Effector memory CD8-positive, alpha-beta T cell (primary cell): ENCODE results near the gene MYOM3.
A peak's percentile ranks its signal among the peaks of the same experiment; 100 is the strongest.

Experiments
- ATAC-seq: fragments of 150-1000 bp; cut with Tn5 transposase; replicated peaks from 2 replicates; pipeline ENCODE4 v1.10.0; 2021; ENCODE audit warnings: mild to moderate bottlenecking, moderate library complexity
- DNase-seq, 3 experiments: peaks; one replicate each; pipeline ENCODE4 v3.0.0; 2021
- H3K27ac Mint-ChIP-seq, 2 donors: one replicate each; pipeline ENCODE4 v1.8.0; 2022; ENCODE audit warnings: mild to moderate bottlenecking in 2 of 2, mixed read lengths in 2 of 2, moderate library complexity in 2 of 2
- H3K27me3 Mint-ChIP-seq, 2 donors: one replicate each; pipeline ENCODE4 v1.8.0; 2022; ENCODE audit warnings: mixed read lengths in 2 of 2
- H3K36me3 Mint-ChIP-seq: one replicate; pipeline ENCODE4 v1.8.0; 2022; ENCODE audit warnings: mild to moderate bottlenecking, moderate library complexity, mixed read lengths; ENCODE audit not compliant: insufficient read depth
- H3K4me1 Mint-ChIP-seq, 2 donors: one replicate each; pipeline ENCODE4 v1.8.0; 2022; ENCODE audit warnings: low read depth in 2 of 2, mixed read lengths in 2 of 2
- H3K4me3 Mint-ChIP-seq, 2 donors: one replicate each; pipeline ENCODE4 v1.8.0; 2022; ENCODE audit warnings: mild to moderate bottlenecking in 2 of 2, mixed read lengths in 2 of 2, moderate library complexity in 2 of 2
- H3K9me3 Mint-ChIP-seq, 2 donors: one replicate each; pipeline ENCODE4 v1.8.0; 2022; ENCODE audit warnings: mixed read lengths in 2 of 2

Gene MYOM3

GRCh38 chr1:24075946-24076345 lies 36.0 kb downstream of the MYOM3 start:
- ATAC-seq (no peak), DNase-seq (no peak)
- Mint-ChIP-seq H3K4me1 (peaks cover 0 to 1% of the 10 kb centered on the region in 2 donors), H3K27ac (no peak overlapping the region), H3K27me3 (peaks cover 0 to 11% of the 10 kb centered on the region in 2 donors), H3K9me3 (no peaks in the 10 kb centered on the region), H3K4me3 (no peak overlapping the region), H3K36me3 (no peaks in the 10 kb centered on the region)

DNA sequence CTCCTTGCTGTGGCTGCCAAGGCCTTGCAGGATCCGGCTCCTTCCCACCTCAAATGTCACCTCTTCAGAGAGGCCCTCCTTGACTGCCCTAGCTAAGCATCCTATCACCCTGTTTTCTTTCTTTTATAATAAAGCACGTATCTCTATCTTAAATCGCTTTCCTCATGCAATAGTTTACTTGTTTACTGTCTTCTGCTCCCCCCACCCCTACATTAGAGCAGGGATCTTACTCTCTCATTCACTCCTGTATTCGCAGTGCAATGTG lies 36.4 kb downstream of the MYOM3 start:
- DNase-seq, result no peak
- Mint-ChIP-seq H3K4me1 (peaks cover 0 to 3% of the 10 kb centered on the region in 2 donors), H3K27ac (no peak overlapping the region), H3K4me3 (no peak overlapping the region), H3K36me3 (no peaks in the 10 kb centered on the region), H3K27me3 (peaks cover 0 to 6% of the 10 kb centered on the region in 2 donors), H3K9me3 (no peaks in the 10 kb centered on the region)
- no peak for ATAC-seq

GRCh38 chr1:24074817-24075589 lies 36.9 kb downstream of the MYOM3 start:
- DNase-seq (no peak), ATAC-seq (no peak)
- H3K4me1 Mint-ChIP-seq, result peaks cover 0 to 3% of the 10 kb centered on the region in 2 donors
- peaks cover 0 to 6% of the 10 kb centered on the region in 2 donors for H3K27me3 Mint-ChIP-seq
- H3K27ac Mint-ChIP-seq, result no peak overlapping the region
- H3K36me3 Mint-ChIP-seq, result no peaks in the 10 kb centered on the region
- H3K9me3 Mint-ChIP-seq, result no peaks in the 10 kb centered on the region
- no peak overlapping the region for H3K4me3 Mint-ChIP-seq

DNA sequence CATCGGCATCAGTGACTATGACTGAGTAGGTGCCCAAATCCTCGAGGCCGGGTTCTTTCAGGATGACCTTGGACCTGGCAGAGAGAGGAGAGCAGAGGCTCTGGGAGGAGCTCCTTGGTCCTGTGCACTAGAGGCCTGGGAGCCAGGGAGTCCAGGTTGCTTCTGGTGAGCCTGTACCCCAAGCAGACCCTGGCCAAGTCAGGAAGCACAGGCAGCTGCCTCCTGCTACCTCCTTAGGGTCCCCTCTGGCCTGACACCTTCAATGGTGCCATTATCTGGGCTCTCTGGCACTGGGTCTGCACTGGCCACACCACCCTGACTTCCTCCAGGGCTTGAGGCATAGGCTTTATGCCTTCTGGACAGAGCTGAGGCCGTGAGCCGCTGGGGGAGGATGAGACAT lies 37.7 kb downstream of the MYOM3 start:
- H3K36me3 Mint-ChIP-seq, result no peaks in the 10 kb centered on the region
- DNase-seq (no peak), ATAC-seq (no peak)
- no peak overlapping the region for H3K4me3 Mint-ChIP-seq
- H3K4me1 Mint-ChIP-seq, result peaks cover 0 to 3% of the 10 kb centered on the region in 2 donors
- H3K9me3 Mint-ChIP-seq, result no peaks in the 10 kb centered on the region
- H3K27me3 Mint-ChIP-seq, result peaks cover 0 to 9% of the 10 kb centered on the region in 2 donors
- no peak overlapping the region for H3K27ac Mint-ChIP-seq

- DNase-seq, result no peak
- Mint-ChIP-seq H3K36me3 (no peaks in the 10 kb centered on the region), H3K9me3 (no peaks in the 10 kb centered on the region), H3K4me1 (peaks cover 0 to 3% of the 10 kb centered on the region in 2 donors), H3K4me3 (no peak overlapping the region), H3K27ac (no peak overlapping the region), H3K27me3 (peaks cover 6 to 21% of the 10 kb centered on the region in 2 donors)
- no peak for ATAC-seq
These were observed 40.0 kb downstream of the MYOM3 start for GRCh38 chr1:24071941-24072340.

GRCh38 chr1:24070821-24071393 lies 41.0 kb downstream of the MYOM3 start:
- peak; percentile 60 to 77 (median 67) for DNase-seq
- H3K27me3 Mint-ChIP-seq, result peaks cover 6 to 21% of the 10 kb centered on the region in 2 donors
- peak; percentile 78 for ATAC-seq
- H3K4me1 Mint-ChIP-seq, result peaks cover 0 to 3% of the 10 kb centered on the region in 2 donors
- H3K36me3 Mint-ChIP-seq, result no peaks in the 10 kb centered on the region
- H3K4me3 Mint-ChIP-seq, result no peak overlapping the region
- no peak overlapping the region for H3K27ac Mint-ChIP-seq
- no peaks in the 10 kb centered on the region for H3K9me3 Mint-ChIP-seq

GRCh38 chr1:24069817-24070216 lies 42.1 kb downstream of the MYOM3 start:
- Mint-ChIP-seq H3K27ac (no peak overlapping the region), H3K9me3 (no peaks in the 10 kb centered on the region), H3K4me3 (no peak overlapping the region), H3K36me3 (no peaks in the 10 kb centered on the region), H3K27me3 (peaks cover 6 to 21% of the 10 kb centered on the region in 2 donors), H3K4me1 (peaks cover 0 to 3% of the 10 kb centered on the region in 2 donors)
- no peak for ATAC-seq
- DNase-seq, result no peak

GRCh38 chr1:24067978-24068377 lies 44.0 kb downstream of the MYOM3 start:
- no peak for ATAC-seq
- H3K27me3 Mint-ChIP-seq, result peaks cover 14 to 31% of the 10 kb centered on the region in 2 donors
- peaks cover 0 to under 1% of the 10 kb centered on the region in 2 donors for H3K9me3 Mint-ChIP-seq
- no peak overlapping the region for H3K27ac Mint-ChIP-seq
- H3K4me3 Mint-ChIP-seq, result no peak overlapping the region
- no peak for DNase-seq
- H3K4me1 Mint-ChIP-seq, result peaks cover 0 to 3% of the 10 kb centered on the region in 2 donors
- H3K36me3 Mint-ChIP-seq, result no peaks in the 10 kb centered on the region

DNA sequence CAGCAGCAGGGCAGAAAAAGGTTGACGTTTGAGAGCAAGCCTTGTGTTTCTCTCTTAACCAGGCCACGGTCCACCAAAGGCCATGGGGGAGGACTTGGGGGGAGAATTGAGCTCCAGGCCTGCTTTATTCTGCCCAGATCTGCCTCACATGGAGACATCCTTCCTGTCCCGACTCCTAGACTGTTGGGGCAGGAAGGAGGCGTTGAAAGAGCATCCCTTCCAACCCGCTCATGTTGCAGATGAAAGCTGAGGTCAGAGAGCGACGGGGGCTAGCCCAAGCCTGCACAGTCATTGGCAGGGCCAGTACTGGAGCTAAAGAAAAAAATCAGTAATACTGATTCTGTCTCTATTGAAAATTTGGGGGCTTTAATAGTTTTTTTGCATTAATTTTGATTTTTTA lies 46.6 kb downstream of the MYOM3 start:
- Mint-ChIP-seq H3K4me1 (peaks cover 0 to 2% of the 10 kb centered on the region in 2 donors), H3K27ac (no peak overlapping the region), H3K27me3 (peaks cover 30 to 48% of the 10 kb centered on the region in 2 donors), H3K36me3 (no peaks in the 10 kb centered on the region), H3K9me3 (peaks cover 0 to 11% of the 10 kb centered on the region in 2 donors), H3K4me3 (no peak overlapping the region)
- DNase-seq (no peak), ATAC-seq (no peak)

GRCh38 chr1:24062221-24062620 lies 49.7 kb downstream of the MYOM3 start:
- peaks cover 29 to 40% of the 10 kb centered on the region in 2 donors for H3K27me3 Mint-ChIP-seq
- H3K9me3 Mint-ChIP-seq, result peaks cover 0 to 11% of the 10 kb centered on the region in 2 donors
- no peaks in the 10 kb centered on the region for H3K36me3 Mint-ChIP-seq
- H3K27ac Mint-ChIP-seq, result no peak overlapping the region
- no peak for ATAC-seq
- no peak for DNase-seq
- peaks cover 0 to 2% of the 10 kb centered on the region in 2 donors for H3K4me1 Mint-ChIP-seq
- H3K4me3 Mint-ChIP-seq, result no peak overlapping the region

DNA sequence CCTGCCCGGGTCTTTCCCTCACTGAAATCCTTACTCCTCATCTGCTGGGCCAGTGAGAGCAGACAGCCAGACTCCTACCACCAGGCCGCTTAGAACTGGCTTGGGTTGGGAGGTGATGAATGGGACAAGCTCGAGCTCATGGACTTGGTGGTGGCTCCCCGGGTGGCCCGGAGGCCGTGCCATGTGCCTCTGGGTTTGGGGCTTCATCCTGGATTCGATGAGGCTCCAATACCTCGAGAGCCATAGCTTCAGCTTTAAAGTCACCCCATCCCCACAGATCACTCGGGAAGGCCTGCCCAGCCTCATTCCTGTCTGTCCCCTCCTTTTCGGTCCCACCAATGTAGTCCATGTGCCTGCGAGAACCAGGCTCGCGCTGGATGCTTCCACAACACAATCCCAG lies 51.5 kb downstream of the MYOM3 start:
- no peak for ATAC-seq
- Mint-ChIP-seq H3K36me3 (peaks cover under 1% of the 10 kb centered on the region), H3K27ac (no peak overlapping the region), H3K27me3 (peaks cover 27 to 45% of the 10 kb centered on the region in 2 donors), H3K4me1 (peaks cover 0 to 2% of the 10 kb centered on the region in 2 donors), H3K9me3 (peaks cover 0 to 11% of the 10 kb centered on the region in 2 donors), H3K4me3 (no peak overlapping the region)
- DNase-seq, result no peak

DNA sequence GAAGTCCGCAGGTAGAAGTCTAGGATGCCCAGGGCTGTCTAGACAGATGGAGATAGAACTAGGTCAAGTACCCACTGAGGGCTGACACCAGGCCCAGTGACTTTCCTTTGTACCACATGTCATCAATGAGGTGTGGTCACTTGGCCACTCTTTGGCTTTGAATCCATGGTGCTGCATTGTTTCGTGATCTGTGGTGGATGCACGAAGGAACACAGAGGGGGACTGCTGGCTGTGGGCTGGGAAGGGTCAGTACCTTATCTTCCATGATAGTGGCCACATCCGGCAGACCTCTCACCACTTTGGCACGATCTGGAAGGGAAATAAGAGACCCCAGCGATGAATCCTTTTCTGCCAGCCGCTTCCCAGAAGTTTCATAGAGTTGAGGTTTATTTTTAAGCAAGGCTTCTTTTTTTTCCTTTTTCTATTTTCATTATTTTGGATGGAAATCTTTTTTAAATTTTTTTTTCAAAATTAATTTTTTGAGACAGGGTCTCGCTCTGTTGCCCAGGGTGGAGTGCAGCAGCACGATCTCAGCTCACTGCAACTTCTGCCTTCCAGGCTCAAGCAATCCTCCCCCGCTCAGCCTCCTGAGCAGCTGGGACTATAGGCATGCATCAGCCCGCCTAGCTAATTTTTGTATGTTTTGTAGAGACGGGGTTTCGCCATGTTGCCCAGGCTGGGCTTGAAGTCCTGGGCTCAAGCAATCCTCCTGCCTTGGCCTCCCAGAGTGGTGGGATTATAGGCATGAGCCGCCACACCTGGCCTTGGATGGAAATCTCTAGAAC lies 53.1 kb downstream of the MYOM3 start:
- Mint-ChIP-seq H3K4me3 (no peak overlapping the region), H3K9me3 (peaks cover 0 to 11% of the 10 kb centered on the region in 2 donors), H3K4me1 (peaks cover 0 to 2% of the 10 kb centered on the region in 2 donors), H3K27ac (no peak overlapping the region), H3K36me3 (peaks cover 3% of the 10 kb centered on the region), H3K27me3 (peaks cover 25 to 44% of the 10 kb centered on the region in 2 donors)
- DNase-seq (no peak), ATAC-seq (no peak)

- no peak for DNase-seq
- Mint-ChIP-seq H3K27ac (no peak overlapping the region), H3K36me3 (peaks cover 3% of the 10 kb centered on the region), H3K4me1 (peaks cover 0 to 2% of the 10 kb centered on the region in 2 donors), H3K9me3 (peaks cover 0 to 3% of the 10 kb centered on the region in 2 donors), H3K4me3 (no peak overlapping the region), H3K27me3 (peaks cover 12 to 27% of the 10 kb centered on the region in 2 donors)
- ATAC-seq, result no peak
These were observed 54.8 kb downstream of the MYOM3 start for GRCh38 chr1:24057171-24057570.
